ENCODE data around the gene NTN5. TPM values are rescaled to one million over a fixed set of nuclear protein-coding genes. Genes with fewer than 3 reads are reported as not detected.

NTN5 gene
- total and polyA plus RNA-seq, 2 experiments from 2014 or later = 0.52 to 0.94 TPM

DNA sequence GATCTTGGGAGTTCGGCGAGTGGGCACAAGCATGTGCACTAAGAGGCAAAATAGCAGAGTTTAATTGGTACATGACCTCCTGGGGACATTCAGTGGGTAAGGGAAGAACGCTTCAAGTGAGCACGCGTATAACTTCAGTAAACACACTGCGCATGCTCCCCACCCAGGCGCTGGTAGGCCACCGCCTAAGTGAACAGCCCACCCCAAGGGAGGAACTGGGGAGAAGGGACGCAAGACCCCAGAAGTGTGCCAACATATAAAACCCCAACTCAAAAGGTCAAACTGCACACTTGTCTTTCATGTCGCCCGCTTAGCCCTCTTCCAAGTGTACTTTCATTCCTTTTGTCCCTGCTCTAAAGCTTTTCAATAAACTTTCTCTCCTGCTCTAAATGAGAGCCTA is 10.5 kb upstream of the NTN5 start:
- no peak overlapping the region for H3K27ac ChIP-seq (ENCODE audit: low read depth)
- Mint-ChIP-seq H3K27me3 (ENCODE audit: insufficient read depth, low read depth, poor library complexity) (no peaks in the 10 kb centered on the region), H3K4me1 (no peaks in the 10 kb centered on the region), H3K9me3 (no peaks in the 10 kb centered on the region), H3K27ac (no peak overlapping the region), H3K4me3 (no peak overlapping the region), H3K36me3 (ENCODE audit: low read depth) (no peaks in the 10 kb centered on the region)
- ATAC-seq (no peak), DNase-seq (ENCODE audit: low spot score) (no peak)
- H3K9me2 ChIP-seq (ENCODE audit: insufficient read depth) = no peaks in the 10 kb centered on the region
- no peaks in the 10 kb centered on the region for H3K4me1 ChIP-seq (ENCODE audit: insufficient read depth)
- H3K36me3 ChIP-seq (ENCODE audit: insufficient read depth) = no peaks in the 10 kb centered on the region
- H3K79me2 ChIP-seq (replicated peaks; ENCODE audit: insufficient read depth) = no peaks in the 10 kb centered on the region
- H4K20me1 ChIP-seq (replicated peaks; ENCODE audit: insufficient read depth) = no peaks in the 10 kb centered on the region
- no peak for TF ChIP-seq EZH2phosphoT487 (IDR thresholded peaks at IDR 0.05; ENCODE audit: unreplicated experiment)
- TF ChIP-seq CREB1 (CRISPR knock-in tag; IDR thresholded peaks at IDR 0.05; ENCODE audit: low read depth) = no peak
- TF ChIP-seq ZNF462 (CRISPR knock-in tag; IDR thresholded peaks at IDR 0.05) = no peak
- no peak for TF ChIP-seq ETS1 (IDR thresholded peaks at IDR 0.05)
- no peak for TF ChIP-seq NANOG (IDR thresholded peaks at IDR 0.05; ENCODE audit: borderline replicate concordance)
- TF ChIP-seq ZNF114 (CRISPR knock-in tag; IDR thresholded peaks at IDR 0.05) = no peak
- no peak for TF ChIP-seq JUNB (IDR thresholded peaks at IDR 0.05; ENCODE audit: unreplicated experiment)
- TF ChIP-seq EZH2 (IDR thresholded peaks at IDR 0.05; ENCODE audit: low read depth, unreplicated experiment) = no peak
- TF ChIP-seq POLR2AphosphoS5 (IDR thresholded peaks at IDR 0.05; ENCODE audit: low read depth) = no peak
- no peak for TF ChIP-seq STAT1 (IDR thresholded peaks at IDR 0.05; ENCODE audit: unreplicated experiment)
- TF ChIP-seq, protein P1, sequence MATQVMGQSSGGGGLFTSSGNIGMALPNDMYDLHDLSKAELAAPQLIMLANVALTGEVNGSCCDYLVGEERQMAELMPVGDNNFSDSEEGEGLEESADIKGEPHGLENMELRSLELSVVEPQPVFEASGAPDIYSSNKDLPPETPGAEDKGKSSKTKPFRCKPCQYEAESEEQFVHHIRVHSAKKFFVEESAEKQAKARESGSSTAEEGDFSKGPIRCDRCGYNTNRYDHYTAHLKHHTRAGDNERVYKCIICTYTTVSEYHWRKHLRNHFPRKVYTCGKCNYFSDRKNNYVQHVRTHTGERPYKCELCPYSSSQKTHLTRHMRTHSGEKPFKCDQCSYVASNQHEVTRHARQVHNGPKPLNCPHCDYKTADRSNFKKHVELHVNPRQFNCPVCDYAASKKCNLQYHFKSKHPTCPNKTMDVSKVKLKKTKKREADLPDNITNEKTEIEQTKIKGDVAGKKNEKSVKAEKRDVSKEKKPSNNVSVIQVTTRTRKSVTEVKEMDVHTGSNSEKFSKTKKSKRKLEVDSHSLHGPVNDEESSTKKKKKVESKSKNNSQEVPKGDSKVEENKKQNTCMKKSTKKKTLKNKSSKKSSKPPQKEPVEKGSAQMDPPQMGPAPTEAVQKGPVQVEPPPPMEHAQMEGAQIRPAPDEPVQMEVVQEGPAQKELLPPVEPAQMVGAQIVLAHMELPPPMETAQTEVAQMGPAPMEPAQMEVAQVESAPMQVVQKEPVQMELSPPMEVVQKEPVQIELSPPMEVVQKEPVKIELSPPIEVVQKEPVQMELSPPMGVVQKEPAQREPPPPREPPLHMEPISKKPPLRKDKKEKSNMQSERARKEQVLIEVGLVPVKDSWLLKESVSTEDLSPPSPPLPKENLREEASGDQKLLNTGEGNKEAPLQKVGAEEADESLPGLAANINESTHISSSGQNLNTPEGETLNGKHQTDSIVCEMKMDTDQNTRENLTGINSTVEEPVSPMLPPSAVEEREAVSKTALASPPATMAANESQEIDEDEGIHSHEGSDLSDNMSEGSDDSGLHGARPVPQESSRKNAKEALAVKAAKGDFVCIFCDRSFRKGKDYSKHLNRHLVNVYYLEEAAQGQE (IDR thresholded peaks at IDR 0.05; ENCODE audit: unreplicated experiment) = no peak
- no peak for TF ChIP-seq CTCF (conservative IDR thresholded peaks at IDR 0.05; ENCODE audit: low read depth in 2 of 2)
- TF ChIP-seq ZNF331 (CRISPR knock-in tag; IDR thresholded peaks at IDR 0.05; ENCODE audit: low read depth) = no peak
- no peak overlapping the region for H3K4me2 ChIP-seq
- H3F3A ChIP-seq (replicated peaks; ENCODE audit: low read depth) = no peaks in the 10 kb centered on the region
- H3K4me3 ChIP-seq = no peak overlapping the region
- H3K27me3 ChIP-seq (ENCODE audit: insufficient read depth) = no peaks in the 10 kb centered on the region
- H2AFZ ChIP-seq = peak overlapping the region; percentile 43; the same call in 1 of the 2 replicates
